Measurements from ENCODE around the gene KRT3. TPM values are rescaled to one million over a fixed set of nuclear protein-coding genes. Genes with fewer than 3 reads are reported as not detected.
A peak's percentile ranks its signal among the peaks of the same experiment; 100 is the strongest.

The KRT3 gene
- total and polyA plus RNA-seq, 9 of the 15 experiments (the other 6 are each of a cell fraction or from before 2014, with no cell fraction given): not detected

GRCh38 chr12:52796839-52797528, 1.1 kb upstream of the KRT3 start (continued):
- TF ChIP-seq NFXL1 (CRISPR knock-in tag; IDR thresholded peaks at IDR 0.05): no peak
- peak; percentile 15 for TF ChIP-seq TBP (optimal IDR thresholded peaks at IDR 0.05; ENCODE audit: low read depth, low read length)
- TF ChIP-seq PRPF4 (IDR thresholded peaks at IDR 0.05; ENCODE audit: insufficient read depth, low read depth, low read length, poor library complexity, severe bottlenecking): no peak
- TF ChIP-seq ZNF165 (CRISPR knock-in tag; IDR thresholded peaks at IDR 0.05; ENCODE audit: borderline replicate concordance): no peak
- peak; percentile 78 for TF ChIP-seq EP300 (IDR thresholded peaks at IDR 0.05; ENCODE audit: low read length)
- TF ChIP-seq ZNF224 (CRISPR knock-in tag; IDR thresholded peaks at IDR 0.05): no peak
- TF ChIP-seq OTX1 (CRISPR knock-in tag; IDR thresholded peaks at IDR 0.05): no peak
- TF ChIP-seq TRIM25 (IDR thresholded peaks at IDR 0.05; ENCODE audit: borderline replicate concordance): no peak
- peak in 1 of 2 experiments; percentile 47; a peak in 2 of 4 replicates for TF ChIP-seq MAZ (CRISPR knock-in tag; conservative IDR thresholded peaks at IDR 0.05 in 1 of 2, IDR thresholded peaks at IDR 0.05 in 1 of 2)
- 0 out of 2 replicates have a peak, but pooled peaks have one; percentile 36 for TF ChIP-seq HMBOX1 (IDR thresholded peaks at IDR 0.05)
- TF ChIP-seq POLR2B (IDR thresholded peaks at IDR 0.05; ENCODE audit: low read depth, partially characterized antibody): no peak
- TF ChIP-seq ZFP1 (CRISPR knock-in tag; IDR thresholded peaks at IDR 0.05): no peak
- TF ChIP-seq NFATC3 (IDR thresholded peaks at IDR 0.05): no peak
- TF ChIP-seq ZNF282 (CRISPR knock-in tag; IDR thresholded peaks at IDR 0.05): no peak
- no peak; the same call in 1 of the 2 replicates for TF ChIP-seq TRIM28 (IDR thresholded peaks at IDR 0.05)
- peak; percentile 94 for TF ChIP-seq TCF3 (CRISPR knock-in tag; IDR thresholded peaks at IDR 0.05)
- peak; percentile 57; the same call in 1 of the 2 replicates for TF ChIP-seq ATF7 (IDR thresholded peaks at IDR 0.05)
- 0 out of 2 replicates have a peak, but pooled peaks have one; percentile 43 for TF ChIP-seq ZNF766 (CRISPR knock-in tag; conservative IDR thresholded peaks at IDR 0.05)
- no peak for TF ChIP-seq E2F3 (CRISPR knock-in tag; IDR thresholded peaks at IDR 0.05)
- TF ChIP-seq EHMT2 (IDR thresholded peaks at IDR 0.05): peak; percentile 77; the same call in 1 of the 2 replicates
- no peak for TF ChIP-seq CREBBP (IDR thresholded peaks at IDR 0.05; ENCODE audit: low read depth, low read length)
- no peak for TF ChIP-seq SP2 (IDR thresholded peaks at IDR 0.05; ENCODE audit: extremely low read depth, low read depth, low read length, poor library complexity, severe bottlenecking)
- no peak for TF ChIP-seq BRD9 (IDR thresholded peaks at IDR 0.05; ENCODE audit: low read depth, partially characterized antibody)
- no peak for TF ChIP-seq LARP7 (IDR thresholded peaks at IDR 0.05)
- no peak for TF ChIP-seq ZNF780A (CRISPR knock-in tag; IDR thresholded peaks at IDR 0.05)
- no peak for TF ChIP-seq HDAC8 (tag; IDR thresholded peaks at IDR 0.05)
- peak; percentile 59; the same call in 1 of the 2 replicates for TF ChIP-seq TARDBP (IDR thresholded peaks at IDR 0.05)
- TF ChIP-seq MXD1 (CRISPR knock-in tag; IDR thresholded peaks at IDR 0.05; ENCODE audit: borderline replicate concordance, poor library complexity, severe bottlenecking): no peak
- TF ChIP-seq SRSF3 (IDR thresholded peaks at IDR 0.05; ENCODE audit: insufficient read depth, low read length): no peak
